Hepatocyte (in vitro differentiated cells): Measurements from ENCODE around the gene GPATCH8.

Source experiments
- CTCF ChIP-seq: fragments of 200-600 bp; sonication (generic); IDR thresholded peaks from 2 replicates; pipeline ENCODE4 v1.5.1; 2016; ENCODE audit warnings: antibody characterized with exemption, mild to moderate bottlenecking; ENCODE audit not compliant: poor library complexity
- EZH2 ChIP-seq: fragments of 200-600 bp; sonication (generic); IDR thresholded peaks from 2 replicates; pipeline ENCODE4 v1.6.1; 2016; ENCODE audit warnings: antibody characterized with exemption, mild to moderate bottlenecking, borderline replicate concordance
- EZH2phosphoT487 ChIP-seq: fragments of 200-600 bp; sonication (generic); IDR thresholded peaks from one replicate; pipeline ENCODE4 v1.6.1; 2018; ENCODE audit warnings: antibody characterized with exemption, mild to moderate bottlenecking, low read depth, moderate library complexity; ENCODE audit not compliant: unreplicated experiment, severe bottlenecking

GRCh38 chr17:44362949-44363612, 140.1 kb downstream of the GPATCH8 start:
- no peak for TF ChIP-seq CTCF
- no peak for TF ChIP-seq EZH2
- TF ChIP-seq EZH2phosphoT487 = no peak
